ENCODE results near the gene DPF1. TPM values are rescaled to one million over a fixed set of nuclear protein-coding genes. Genes with fewer than 3 reads are reported as not detected.
A peak's percentile ranks its signal among the peaks of the same experiment; 100 is the strongest.
"Not testable (repeated sequence)": the region's sequence is repeated elsewhere in the genome, so short reads cannot be mapped to it uniquely, and the experiment has no call there.

Gene DPF1
- total RNA-seq, 1 donor from 2014 or later, result 2.4 TPM

GRCh38 chr19:38263689-38264485, 39.9 kb upstream of the DPF1 start:
- no peaks in the 10 kb centered on the region for H3K36me3 Mint-ChIP-seq (ENCODE audit: low read depth)
- H3K4me1 Mint-ChIP-seq (ENCODE audit: low read depth), result peaks cover 41% of the 10 kb centered on the region
- H3K27ac Mint-ChIP-seq (ENCODE audit: unreplicated experiment), result peak overlapping the region; percentile 86
- H3K27me3 Mint-ChIP-seq (ENCODE audit: low read depth), result no peaks in the 10 kb centered on the region
- TF ChIP-seq, protein P1, sequence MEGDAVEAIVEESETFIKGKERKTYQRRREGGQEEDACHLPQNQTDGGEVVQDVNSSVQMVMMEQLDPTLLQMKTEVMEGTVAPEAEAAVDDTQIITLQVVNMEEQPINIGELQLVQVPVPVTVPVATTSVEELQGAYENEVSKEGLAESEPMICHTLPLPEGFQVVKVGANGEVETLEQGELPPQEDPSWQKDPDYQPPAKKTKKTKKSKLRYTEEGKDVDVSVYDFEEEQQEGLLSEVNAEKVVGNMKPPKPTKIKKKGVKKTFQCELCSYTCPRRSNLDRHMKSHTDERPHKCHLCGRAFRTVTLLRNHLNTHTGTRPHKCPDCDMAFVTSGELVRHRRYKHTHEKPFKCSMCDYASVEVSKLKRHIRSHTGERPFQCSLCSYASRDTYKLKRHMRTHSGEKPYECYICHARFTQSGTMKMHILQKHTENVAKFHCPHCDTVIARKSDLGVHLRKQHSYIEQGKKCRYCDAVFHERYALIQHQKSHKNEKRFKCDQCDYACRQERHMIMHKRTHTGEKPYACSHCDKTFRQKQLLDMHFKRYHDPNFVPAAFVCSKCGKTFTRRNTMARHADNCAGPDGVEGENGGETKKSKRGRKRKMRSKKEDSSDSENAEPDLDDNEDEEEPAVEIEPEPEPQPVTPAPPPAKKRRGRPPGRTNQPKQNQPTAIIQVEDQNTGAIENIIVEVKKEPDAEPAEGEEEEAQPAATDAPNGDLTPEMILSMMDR (IDR thresholded peaks at IDR 0.05), result no peak
- H3K4me3 Mint-ChIP-seq (ENCODE audit: unreplicated experiment), result peak overlapping the region; percentile 66
- no peak for DNase-seq (ENCODE audit: low spot score)
- H3K9me3 Mint-ChIP-seq (ENCODE audit: low read depth), result no peaks in the 10 kb centered on the region

- Mint-ChIP-seq H3K27ac (ENCODE audit: unreplicated experiment) (no peak overlapping the region), H3K4me1 (ENCODE audit: low read depth) (peaks cover 40% of the 10 kb centered on the region)
Observed at GRCh38 chr19:38262585-38263268, 38.7 kb upstream of the DPF1 start.

DNA sequence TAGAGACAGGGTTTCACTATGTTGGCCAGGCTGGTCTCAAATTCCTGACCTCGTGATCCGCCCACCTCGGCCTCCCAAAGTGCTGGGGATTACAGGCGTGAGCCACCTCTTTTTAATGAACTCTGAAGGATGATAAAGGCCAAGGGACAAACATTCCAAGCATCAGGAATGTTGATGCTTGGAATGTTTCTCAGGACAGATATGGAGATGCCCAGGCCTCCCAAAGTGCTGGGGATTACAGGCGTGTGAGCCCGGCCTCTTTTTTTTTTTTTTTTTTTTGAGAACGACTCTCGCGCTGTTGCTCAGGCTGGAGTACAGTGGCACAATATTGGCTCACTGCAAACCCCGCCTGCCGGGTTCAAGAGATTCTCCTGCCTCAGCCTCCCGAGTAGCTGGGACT, 37.9 kb upstream of the DPF1 start:
- H3K4me1 Mint-ChIP-seq (ENCODE audit: low read depth), result peaks cover 34% of the 10 kb centered on the region
- H3K4me3 Mint-ChIP-seq (ENCODE audit: unreplicated experiment); DNase-seq (ENCODE audit: low spot score); H3K27ac Mint-ChIP-seq (ENCODE audit: unreplicated experiment); H3K27me3 Mint-ChIP-seq (ENCODE audit: low read depth); H3K36me3 Mint-ChIP-seq (ENCODE audit: low read depth); H3K9me3 Mint-ChIP-seq (ENCODE audit: low read depth): not testable (repeated sequence)

More at GRCh38 chr19:38262585-38263268, 38.7 kb upstream of the DPF1 start:
- H3K9me3 Mint-ChIP-seq (ENCODE audit: low read depth), result no peaks in the 10 kb centered on the region
- TF ChIP-seq, protein P1 (IDR thresholded peaks at IDR 0.05), result no peak
- no peak overlapping the region for H3K4me3 Mint-ChIP-seq (ENCODE audit: unreplicated experiment)
- DNase-seq (ENCODE audit: low spot score), result no peak
- no peaks in the 10 kb centered on the region for H3K27me3 Mint-ChIP-seq (ENCODE audit: low read depth)
- H3K36me3 Mint-ChIP-seq (ENCODE audit: low read depth), result no peaks in the 10 kb centered on the region

DNA sequence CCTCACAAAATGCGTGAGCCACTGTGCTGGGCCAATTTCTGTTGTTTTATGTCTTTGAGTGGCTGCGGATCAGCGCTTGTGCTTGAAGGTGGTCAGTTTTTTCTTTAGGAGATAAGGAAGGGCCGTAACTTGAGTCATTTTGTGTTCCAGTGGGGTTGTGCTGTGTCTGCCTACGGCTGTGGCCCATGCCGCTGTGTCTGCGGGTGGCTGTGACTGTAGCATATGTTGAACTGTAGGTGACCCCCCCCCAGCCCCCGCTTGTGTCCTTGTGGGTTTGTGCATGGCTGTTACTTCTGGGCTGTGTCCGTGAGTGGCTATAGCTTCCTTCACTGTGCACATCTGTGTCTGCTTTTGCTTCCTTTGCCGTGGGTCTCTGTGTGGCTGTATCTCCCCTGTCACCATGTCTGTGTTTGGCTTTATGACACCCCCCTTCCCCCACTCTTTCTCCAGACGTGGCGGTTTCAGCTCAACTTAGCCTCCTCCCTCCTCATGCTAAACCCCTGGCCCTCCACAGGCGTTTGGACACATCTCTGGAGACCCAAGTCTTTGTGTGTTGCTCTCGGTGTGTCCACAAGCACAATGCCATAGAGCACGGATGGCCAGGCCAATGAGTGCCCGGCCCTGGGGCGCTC, 31.5 kb upstream of the DPF1 start:
- H3K27me3 Mint-ChIP-seq (ENCODE audit: low read depth), result no peaks in the 10 kb centered on the region
- peak overlapping the region; percentile 93 for H3K27ac Mint-ChIP-seq (ENCODE audit: unreplicated experiment)
- TF ChIP-seq, protein P1 (IDR thresholded peaks at IDR 0.05), result no peak
- peaks cover 7% of the 10 kb centered on the region for H3K36me3 Mint-ChIP-seq (ENCODE audit: low read depth)
- DNase-seq (ENCODE audit: low spot score), result no peak
- H3K9me3 Mint-ChIP-seq (ENCODE audit: low read depth), result no peaks in the 10 kb centered on the region
- H3K4me3 Mint-ChIP-seq (ENCODE audit: unreplicated experiment), result peak overlapping the region; percentile 94
- H3K4me1 Mint-ChIP-seq (ENCODE audit: low read depth), result peaks cover 61% of the 10 kb centered on the region

DNA sequence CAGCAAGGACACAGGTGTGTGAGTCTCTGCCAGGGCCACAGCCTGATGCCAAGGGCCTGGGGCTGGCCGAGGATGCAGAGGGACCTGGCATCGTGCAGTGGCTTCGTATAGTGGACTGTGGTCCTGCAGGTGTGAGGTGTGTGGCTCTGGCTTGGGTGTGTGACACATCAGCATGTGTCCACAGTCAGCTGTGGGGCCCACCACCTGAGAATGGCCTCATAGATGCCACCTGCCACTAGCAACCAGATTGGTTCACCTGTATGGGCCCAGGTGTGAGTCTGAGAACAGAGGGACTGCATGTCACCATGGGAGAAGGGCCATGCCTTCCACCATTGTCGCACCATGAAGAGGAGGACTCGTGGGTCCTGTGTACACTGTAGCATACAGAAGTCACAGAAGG, 29.8 kb upstream of the DPF1 start:
- H3K4me1 Mint-ChIP-seq (ENCODE audit: low read depth), result peaks cover 68% of the 10 kb centered on the region
- no peaks in the 10 kb centered on the region for H3K27me3 Mint-ChIP-seq (ENCODE audit: low read depth)
- peak overlapping the region; percentile 64 for H3K4me3 Mint-ChIP-seq (ENCODE audit: unreplicated experiment)
- TF ChIP-seq, protein P1 (IDR thresholded peaks at IDR 0.05), result no peak
- H3K36me3 Mint-ChIP-seq (ENCODE audit: low read depth), result peaks cover 7% of the 10 kb centered on the region
- H3K27ac Mint-ChIP-seq (ENCODE audit: unreplicated experiment), result peak overlapping the region; percentile 95
- DNase-seq (ENCODE audit: low spot score), result no peak
- H3K9me3 Mint-ChIP-seq (ENCODE audit: low read depth), result no peaks in the 10 kb centered on the region
